GM18498 (cell line): ENCODE results near the gene TAF9B.
"Not testable (repeated sequence)": the region's sequence is repeated elsewhere in the genome, so short reads cannot be mapped to it uniquely, and the experiment has no call there.

ENCODE experiments used
- ATAC-seq: cut with Tn5 transposase; IDR thresholded peaks from one replicate; pipeline ENCODE4 v1.9.1; 2021; ENCODE audit warnings: mild to moderate bottlenecking, moderate library complexity; ENCODE audit not compliant: unreplicated experiment

The TAF9B gene

DNA sequence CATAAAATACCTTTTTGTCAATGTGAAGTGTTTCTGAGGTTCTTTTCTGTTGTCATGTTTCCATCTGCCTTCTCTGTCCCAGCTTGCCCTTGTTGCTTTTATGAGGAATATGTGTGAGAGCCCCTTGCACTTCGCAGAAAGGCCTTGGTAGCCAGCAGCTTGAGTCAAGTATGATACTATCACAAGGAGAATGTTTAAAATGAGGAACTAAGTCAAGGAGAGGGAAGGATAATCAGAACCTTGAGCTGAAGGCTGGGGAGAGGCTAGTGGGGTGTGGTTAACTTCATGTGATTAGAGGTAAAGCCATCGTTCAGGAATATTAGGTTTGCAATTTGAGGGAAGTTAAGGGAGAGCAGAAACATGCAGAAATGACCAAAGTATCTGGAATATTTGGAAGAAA lies 22.7 kb downstream of the TAF9B start:
- ATAC-seq, result no peak

DNA sequence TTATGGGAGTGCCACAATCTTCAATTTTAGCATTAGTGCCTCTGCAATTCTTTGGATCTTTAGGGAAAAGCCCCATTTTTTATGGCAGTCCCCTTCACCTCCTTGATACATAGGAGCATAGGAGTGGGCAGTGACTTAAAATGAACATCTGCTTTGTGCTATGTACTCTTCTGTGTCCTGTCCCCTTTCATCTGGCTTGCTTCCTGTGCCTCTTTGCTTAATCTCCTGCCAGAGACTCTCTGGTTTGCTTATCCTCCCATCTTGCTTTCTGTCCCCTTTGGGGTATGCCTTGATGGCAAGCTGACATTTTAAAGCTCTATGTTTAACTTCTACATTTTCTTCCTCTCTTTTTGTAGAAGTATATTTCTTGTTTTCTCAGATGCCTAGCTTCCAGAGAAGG lies 23.1 kb downstream of the TAF9B start:
- no peak for ATAC-seq

DNA sequence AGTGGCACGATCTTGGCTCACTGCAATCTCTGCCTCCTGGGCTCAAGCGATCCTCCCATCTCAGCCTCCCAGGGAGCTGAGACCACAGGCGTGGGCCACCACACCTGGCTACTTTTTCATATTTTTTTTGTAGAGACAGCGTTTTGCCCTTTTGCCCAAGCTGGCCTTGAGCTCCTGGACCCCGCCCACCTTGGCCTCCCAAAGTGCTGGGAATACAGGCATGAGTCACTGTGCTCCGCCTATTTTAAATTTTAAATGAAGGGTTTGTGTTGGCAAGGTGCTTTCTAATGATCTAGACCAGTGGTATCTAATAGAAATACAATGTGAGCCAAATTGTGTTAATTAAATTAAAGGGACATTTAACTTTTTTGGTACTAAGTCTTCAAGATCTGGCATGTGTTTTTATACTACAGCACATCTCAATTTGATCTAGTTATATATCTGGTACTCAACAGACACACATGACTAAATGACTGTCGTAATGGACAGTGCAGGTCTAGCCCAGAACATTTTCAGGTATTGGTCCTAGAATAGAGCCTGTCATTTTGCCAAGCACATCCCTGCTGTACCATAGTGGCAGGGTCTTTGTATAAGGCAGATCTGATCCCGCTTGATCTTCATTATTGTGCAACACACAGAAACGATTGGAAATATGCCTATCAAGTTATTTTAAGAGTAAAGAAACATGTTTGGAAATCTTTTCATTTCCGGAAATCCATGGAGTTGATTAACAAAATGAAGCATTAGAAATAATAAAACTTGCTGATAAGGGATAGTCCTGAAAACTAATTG lies 28.1 kb downstream of the TAF9B start:
- ATAC-seq, result no peak

DNA sequence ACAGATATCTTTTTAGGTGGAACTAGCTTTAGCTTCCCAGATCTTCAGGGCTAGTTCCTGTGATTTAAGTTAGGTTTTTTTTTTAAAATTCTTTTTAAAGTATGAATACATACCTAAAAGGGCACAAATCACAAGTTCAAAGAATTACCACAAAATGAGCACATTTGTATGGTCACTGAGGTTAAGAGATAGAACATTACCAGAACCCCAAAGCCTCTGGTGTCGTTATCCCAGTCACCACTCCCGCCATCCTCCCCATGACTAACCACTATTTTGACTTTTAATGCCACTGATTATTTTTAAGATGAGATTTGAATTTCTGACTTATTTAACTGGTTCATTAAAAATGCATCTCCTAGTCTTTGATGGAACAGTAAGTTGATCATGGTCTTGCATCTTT lies 30.0 kb downstream of the TAF9B start:
- ATAC-seq, result no peak

DNA sequence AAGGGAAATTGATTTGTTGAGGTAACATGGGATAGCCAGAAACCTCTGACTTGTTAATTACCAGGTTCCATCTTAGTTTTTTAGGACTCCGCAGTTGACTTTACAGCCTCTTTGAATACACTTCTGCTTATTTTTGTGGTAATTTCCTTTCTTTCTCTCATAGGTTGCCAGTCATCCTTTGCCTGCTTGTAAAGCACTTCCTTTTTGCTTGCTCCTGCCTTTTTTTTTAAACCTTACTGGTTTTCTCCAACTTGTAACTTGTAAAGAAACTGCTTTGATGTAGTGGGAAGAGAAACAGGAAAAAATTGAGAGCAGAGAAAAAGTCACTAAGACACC lies 32.8 kb downstream of the TAF9B start:
- ATAC-seq, result no peak

DNA sequence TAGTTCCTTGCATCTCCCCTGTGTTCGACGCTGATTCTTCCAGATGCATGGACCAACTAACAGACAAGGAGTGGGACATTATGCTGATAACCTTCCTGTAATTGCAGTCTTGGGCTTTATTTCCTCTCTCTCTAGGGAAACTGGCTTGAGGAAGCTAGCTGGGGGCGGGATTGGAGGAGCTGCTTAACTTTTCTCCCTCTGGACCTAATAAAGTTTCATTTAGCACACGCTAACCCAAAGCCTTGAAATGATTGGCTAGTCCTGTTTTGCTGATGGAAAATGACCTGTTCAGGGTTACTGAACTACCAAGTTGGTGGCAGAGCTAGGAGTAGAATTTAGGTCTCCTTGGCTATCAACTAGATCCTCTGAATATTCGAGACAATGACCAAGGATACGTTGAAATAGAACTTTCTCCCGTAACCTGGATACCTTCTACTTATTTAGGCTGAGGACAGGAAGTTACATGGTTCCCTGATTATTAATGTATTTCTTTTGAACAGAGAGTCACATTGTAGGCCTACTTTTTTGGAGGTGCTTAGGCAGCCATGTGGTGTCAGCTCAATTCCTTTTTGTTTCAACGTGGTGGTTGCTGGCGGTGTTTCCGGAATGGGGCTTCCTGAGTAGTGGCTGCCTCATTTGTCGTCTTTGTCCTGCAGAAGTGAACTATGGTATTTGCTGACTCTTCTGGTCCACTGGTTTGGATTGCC lies 33.4 kb downstream of the TAF9B start:
- no peak for ATAC-seq

DNA sequence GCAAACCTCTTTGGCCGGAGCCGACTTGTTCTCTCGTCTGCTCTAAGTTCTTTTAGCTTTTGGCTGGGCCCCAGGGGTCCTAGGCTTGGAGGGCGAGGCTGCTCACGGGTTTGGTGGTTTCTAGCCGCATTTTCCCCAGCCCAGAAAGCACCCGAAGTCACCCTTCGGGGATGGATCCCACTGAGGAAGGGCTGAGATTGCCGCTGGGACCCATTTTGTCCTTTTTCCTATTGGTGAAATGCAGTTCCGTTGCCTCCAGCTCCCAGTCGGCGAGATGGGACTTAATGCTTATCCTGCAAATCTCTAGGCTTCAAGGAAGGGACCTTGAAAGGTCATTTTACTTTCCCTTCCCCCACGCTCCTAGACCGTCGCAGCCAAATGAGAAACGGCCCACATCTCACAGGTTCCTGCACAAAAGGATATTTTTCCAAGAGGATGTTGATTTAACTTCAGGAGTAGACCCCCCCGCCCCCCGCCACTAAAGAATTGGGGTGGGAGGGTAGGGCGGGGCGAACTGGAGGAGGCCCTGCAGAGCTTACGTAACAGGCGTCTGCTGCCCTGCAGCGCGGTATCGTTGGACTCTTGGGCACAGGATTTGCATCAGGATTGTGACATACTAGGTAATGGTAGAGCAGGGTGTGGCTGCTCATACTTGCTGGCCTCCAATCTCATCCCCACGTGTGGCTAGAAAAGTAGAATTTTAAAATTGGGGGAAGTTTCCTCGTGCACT lies 34.8 kb downstream of the TAF9B start:
- no peak for ATAC-seq

DNA sequence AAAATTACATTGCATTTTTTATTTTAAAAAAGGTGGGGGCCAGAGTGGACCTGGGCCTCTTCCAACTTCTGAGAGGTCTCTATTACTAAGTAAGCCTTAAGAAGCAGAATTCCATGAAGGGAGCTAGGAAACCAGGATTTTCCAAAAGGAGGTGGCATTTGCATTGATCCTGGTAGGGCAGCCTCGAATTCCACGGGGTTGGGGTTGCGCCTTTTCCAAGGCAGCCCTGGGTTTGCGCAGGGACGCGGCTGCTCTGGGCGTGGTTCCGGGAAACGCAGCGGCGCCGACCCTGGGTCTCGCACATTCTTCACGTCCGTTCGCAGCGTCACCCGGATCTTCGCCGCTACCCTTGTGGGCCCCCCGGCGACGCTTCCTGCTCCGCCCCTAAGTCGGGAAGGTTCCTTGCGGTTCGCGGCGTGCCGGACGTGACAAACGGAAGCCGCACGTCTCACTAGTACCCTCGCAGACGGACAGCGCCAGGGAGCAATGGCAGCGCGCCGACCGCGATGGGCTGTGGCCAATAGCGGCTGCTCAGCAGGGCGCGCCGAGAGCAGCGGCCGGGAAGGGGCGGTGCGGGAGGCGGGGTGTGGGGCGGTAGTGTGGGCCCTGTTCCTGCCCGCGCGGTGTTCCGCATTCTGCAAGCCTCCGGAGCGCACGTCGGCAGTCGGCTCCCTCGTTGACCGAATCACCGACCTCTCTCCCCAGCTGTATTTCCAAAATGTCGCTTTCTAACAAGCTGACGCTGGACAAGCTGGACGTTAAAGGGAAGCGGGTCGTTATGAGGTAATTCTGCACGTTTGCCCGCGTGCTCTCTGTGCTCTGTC lies 35.6 kb downstream of the TAF9B start, which contains the start of gene PGK1:
Gene PGK1, plus strand, starts transcription at position 626 of the 824 bp plus-strand sequence. Its CDS starts 93 bp downstream, at position 719.
- ATAC-seq, result peak; percentile 97

DNA sequence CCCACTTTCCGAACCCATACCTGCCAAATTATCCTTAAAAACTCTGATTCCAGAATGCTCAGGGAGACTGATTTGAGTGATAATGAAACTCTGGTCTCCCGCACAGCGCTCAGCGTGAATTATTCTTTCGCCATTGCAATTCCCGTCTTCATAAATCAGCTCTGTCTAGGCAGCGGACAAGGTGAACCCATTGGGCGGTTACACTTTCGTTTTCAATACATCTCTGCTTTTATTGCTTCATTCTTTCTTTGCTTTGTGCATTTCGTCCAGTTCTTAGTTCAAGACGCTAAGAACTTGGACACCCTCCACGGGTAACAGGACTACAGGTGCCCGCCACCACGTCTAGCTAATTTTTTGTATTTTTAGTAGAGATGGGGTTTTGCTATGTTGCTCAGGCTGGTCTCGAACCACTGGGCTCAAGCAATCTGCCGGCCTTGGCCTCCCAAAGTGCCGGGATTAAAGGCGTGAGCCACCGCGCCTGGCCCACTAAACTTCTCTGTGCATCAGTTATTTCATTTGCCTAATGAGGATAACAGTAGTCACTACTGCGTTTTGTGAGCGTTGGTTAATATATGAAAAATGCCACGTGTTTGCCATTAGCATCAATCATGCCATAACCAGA lies 36.3 kb downstream of the TAF9B start:
- no peak for ATAC-seq

DNA sequence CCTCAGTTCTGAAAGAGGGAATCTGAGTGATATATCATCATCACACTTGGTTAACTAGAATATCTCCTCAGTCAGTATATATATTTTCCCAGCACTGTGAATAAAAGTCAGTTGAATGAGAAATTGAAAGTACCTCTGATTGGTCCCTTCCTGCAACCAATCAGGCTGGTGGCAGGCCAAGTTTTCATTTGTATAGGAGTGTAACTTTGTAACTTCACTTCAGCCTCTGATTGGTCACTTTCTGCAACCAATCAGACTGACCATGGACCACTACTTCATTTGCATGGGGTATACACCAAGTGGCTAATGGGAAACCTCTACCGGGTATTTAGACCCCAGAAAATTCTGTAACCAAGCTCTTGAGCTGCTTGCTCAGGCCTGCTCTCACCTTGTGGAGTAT lies 37.4 kb downstream of the TAF9B start:
- ATAC-seq, result no peak

DNA sequence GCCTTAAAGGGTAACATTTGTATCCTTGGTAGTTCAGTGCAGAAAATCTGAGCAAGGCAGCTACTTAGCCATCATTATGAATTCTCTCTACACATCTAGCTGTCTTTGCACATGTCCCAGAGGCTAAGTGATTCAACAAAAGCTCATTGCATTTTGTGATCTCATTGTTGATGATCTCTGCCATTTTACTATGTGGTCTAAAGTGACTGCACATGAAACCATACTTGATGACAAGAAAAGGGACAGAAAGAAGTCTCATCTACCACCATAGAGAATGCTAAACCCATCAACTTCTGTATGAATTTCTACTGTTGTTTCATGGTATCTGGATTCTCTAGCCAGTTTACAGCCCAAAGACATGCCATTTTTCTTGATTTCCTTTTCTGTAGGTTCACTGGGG lies 41.3 kb downstream of the TAF9B start:
- ATAC-seq, result no peak

DNA sequence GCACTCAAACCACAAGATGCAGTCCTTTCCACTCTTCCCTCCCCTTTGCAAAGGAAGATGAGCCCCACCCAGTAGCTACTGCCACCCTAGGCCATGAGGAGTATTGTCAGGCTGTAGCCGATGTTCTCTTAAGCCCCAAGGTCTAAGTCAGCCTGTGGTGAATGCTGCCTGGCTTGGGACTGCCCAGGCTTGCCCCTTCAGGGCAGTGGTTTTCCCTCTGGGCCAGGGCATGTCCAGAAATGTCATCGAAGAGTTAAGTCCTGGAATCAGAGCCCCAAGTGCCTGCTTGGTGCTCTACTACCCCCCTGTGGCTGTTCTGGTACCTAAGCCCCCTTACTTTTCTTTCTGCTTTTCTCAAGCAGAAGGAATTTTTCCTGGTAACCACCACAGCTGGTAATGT lies 47.2 kb downstream of the TAF9B start:
- peak; percentile 94 for ATAC-seq

DNA sequence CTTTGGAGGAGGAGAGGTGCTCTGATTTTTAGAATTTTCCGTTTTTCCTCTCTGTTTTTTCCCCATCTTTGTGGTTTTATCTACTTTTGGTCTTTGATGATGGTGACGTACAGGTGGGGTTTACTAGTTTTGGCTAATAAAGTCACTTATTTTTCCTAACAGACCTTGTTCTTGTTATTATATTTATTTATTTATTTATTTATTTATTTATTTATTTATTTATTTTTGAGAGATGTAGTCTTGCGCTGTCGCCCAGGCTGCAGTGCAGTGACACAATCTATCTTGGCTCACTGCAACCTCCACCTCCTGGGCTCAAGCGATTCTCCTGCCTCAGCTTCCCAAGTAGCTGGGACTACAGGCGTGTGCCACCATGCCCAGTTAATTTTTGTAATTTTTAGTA lies 58.0 kb downstream of the TAF9B start:
- not testable (repeated sequence) for ATAC-seq
